GM11168 (cell line): ENCODE results near the gene BDH2.

ENCODE experiments used
- in situ Hi-C: fragments of 300-500 bp; cut with MboI; formaldehyde crosslinking; loops from one replicate; pipeline ENCODE4 v1.12.0; 2022; ENCODE audit warnings: low sequenced_read_pairs; ENCODE audit not compliant: unreplicated experiment

The BDH2 gene

GRCh38 chr4:103099691-103100392 is at the start of gene BDH2:
TSS of gene BDH2 (minus strand) at chr4:103099834. CDS start at chr4:103096254, 3,580 bp downstream.
- in situ Hi-C loops = no loop called here

DNA sequence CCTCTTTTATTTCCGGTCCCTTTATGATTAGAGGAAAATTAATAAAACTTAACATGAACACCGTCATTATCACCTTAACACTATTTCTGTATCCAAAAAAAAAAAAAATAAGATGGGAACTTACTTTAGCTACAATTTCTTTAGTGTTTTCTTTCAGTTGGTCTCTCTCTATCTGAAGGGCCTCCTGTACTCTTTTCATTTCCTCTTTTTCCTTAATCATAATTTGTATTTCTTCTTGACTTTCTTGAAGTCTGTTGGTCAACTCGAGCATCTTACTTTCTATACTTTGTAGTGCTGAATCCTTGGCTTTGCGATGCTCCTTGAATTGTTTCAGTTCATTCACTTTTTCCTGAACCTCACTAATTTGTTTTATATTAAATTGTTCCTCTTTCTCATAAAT is 45.3 kb upstream of the BDH2 start:
- in situ Hi-C loops = no loop called here

- in situ Hi-C loops = no loop called here
Observed at GRCh38 chr4:103137446-103137827, 37.8 kb upstream of the BDH2 start.

DNA sequence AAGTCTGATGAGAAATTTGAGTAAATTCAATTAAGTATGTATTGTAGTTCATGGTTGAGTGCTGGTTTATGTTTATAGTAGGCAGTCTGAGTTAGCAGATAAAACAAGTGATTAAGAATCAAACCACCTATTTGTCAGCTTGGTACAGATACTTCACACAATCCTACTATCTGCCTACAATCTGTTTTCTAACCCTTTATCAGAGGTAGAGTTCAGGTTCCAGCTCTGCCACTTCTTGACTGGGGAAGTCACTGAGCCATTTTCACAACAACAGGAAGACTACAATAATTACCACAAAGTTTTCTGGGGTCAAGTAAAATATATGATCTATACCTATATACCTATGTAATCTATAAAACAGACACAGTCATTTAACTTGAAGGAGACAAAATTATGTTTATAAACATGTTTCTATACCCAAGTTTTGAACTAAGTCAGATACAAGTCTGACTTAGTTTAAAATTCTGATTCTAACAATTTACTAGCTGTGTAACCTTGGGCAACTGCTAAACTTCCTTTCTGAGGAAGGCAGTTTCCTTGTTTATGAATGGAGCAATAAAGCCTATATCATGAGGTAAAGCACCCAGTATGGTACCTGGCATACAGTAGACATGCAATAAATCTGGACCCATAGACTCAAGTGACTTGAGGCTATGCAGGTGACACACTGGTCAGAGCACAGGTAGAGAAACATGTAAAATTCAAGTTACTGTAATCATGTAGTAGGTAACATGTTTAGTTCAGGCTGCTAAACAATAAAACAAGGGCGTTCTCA is 37.2 kb upstream of the BDH2 start:
- in situ Hi-C loops = no loop called here

DNA sequence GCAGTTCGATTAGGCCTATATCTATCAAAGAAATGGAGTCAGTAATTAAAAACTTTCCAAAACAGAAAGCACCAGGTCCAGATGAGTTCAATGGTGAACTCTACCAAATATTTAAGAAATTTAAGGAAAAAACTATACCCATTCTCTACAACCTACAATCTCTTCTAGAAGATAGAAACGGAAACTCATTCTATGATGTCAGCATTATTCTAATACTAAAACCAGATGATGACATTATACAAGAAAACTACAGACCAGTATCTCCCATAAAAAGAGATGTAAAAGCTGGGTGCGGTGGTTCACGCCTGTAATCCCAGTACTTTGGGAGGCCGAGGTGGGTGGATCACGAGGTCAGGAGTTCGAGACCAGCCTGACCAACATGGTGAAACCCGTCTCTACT is 29.5 kb upstream of the BDH2 start:
- in situ Hi-C loops = no loop called here

GRCh38 chr4:103126126-103126525 is 26.5 kb upstream of the BDH2 start:
- in situ Hi-C loops = no loop called here

DNA sequence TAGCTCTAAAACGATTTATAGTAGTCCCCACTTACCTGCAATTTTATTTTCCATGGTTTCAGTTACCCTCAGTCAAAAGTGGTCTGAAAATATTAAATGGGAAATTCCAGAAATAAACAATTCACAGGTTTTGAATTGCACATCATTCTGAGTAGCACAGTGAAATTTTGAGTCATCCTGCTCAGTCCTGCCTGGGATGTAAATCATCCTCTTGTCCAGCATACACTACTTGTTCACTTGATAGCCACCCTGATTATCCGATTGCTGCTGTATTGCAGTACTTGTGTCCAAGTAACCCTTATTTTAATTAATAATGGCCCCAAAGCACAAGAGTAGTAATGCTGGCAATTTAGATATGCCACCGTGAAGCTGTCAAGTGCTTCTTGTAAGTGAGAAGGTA is 23.5 kb upstream of the BDH2 start:
- in situ Hi-C loops = no loop called here

DNA sequence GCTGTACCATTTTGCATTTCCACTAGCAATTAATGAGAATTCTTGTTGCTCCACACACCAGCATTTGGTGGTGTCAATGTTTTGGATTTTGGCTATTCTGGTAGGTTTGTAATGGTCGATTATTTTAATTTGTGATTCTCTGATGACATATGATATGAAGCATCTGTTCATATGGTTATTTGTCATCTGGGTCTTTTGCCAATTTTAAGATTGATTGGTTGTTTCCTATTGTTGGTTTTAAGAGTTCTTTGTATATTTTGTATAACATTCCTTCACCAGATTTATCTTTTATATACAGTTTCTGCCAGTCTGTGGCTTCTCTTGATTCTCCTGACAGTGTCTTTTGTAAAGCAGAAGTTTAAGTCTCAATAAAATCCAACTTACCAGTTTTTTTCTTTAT is 18.5 kb upstream of the BDH2 start:
- in situ Hi-C loops = no loop called here

DNA sequence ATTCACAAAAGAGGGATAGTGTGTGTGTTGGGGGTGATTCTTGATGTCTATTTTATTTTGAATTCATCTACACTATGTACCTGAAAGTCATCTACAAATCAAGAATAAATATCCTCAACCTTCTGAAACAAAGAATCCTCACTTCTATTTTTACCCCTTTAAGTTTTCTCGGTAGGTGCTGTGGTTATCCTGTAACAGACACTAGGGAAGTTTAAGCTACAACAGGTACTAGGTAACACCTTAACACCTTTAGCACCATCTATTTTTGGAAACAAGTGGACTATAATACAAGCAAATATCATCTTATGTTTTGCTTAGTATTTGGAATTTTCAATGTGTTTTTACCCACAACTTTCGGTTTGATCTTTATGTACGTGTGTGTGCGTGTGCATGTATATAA is 12.0 kb upstream of the BDH2 start:
- in situ Hi-C loops = no loop called here

DNA sequence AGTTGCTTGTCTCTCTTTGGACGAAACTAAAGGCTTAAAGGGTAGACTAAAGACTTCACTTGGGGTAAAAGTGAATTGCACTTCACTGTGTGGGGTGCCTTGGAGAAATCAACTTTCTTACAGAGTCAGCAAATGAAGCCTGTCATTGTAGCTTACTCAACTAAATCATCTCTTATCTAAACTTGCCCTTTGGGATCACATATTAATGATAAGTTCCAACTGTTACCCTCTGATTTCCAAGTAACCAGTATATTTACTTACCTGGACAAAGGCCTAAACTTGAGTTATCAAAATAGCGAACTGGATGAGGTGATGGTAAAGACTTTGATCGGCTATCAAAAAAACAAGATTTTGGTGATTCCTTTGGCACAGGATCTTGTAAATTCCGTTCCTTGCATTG is 8.9 kb upstream of the BDH2 start:
- in situ Hi-C loops = no loop called here

DNA sequence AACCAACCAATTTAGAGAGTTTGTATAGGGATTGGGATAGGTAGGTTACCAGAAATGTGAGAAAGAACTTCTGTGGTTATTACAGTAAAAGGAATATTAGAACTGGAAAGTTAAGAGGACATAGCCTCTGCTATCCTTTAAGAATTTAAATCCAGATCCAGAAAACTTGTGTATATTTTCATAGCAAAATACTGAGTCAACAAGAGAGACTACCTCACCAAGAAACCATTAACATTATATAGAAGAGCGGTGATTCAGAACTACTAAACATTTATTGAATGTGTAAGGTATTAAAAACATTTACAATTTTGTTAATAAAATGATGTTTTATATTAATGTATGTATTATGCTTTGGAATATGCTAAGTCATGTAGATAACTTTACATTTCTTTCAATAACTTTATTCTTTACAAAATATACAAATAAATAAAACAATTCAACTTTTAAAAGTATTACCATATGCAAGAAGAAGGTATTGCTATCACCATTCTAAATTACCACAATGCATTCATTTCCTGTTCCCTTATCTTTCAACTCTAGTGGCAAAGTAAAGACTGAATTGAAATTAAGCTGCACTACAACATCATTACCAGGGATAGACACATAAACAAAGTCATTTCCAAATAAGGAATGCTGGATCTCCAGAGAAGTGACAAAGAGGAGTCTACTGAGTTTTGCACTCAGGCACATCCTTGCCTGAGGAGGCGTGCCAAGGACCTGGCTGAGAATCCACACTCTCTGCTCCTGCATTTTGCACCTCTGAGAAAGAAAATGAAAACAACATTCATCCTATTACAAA is 6.1 kb upstream of the BDH2 start:
- in situ Hi-C loops = no loop called here

GRCh38 chr4:103104886-103105285 is 5.3 kb upstream of the BDH2 start:
- in situ Hi-C loops = no loop called here

- in situ Hi-C loops = no loop called here
Observed at GRCh38 chr4:103100691-103101090, 1.1 kb upstream of the BDH2 start.

GRCh38 chr4:103098756-103099440 is 736 bp downstream of the BDH2 start:
- in situ Hi-C loops = no loop called here

DNA sequence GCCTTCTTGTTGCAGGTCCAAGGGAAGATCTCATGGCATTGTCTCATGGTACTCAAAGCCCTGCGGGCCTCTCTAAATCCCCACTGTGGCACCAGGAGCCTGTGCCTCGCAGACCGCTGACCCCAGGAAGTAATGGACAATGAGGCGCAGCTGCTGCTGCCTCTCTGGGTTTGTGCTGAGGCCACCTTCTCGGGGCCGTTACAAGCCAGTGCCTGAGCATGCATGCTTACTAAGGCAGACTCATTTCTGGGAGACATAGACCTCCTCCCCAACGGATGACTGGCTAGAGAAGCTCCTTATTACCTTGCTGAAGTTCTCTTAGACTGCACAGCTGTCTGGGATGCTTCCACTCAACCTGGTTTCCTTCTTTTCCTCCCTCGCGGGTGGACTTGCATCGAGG is 1.3 kb downstream of the BDH2 start:
- in situ Hi-C loops = no loop called here

GRCh38 chr4:103097112-103097511 is 2.5 kb downstream of the BDH2 start:
- in situ Hi-C loops = no loop called here

GRCh38 chr4:103095080-103095479 is 4.6 kb downstream of the BDH2 start:
- in situ Hi-C loops = no loop called here

- in situ Hi-C loops = no loop called here
Observed at GRCh38 chr4:103092245-103092644, 7.4 kb downstream of the BDH2 start.

- in situ Hi-C loops = no loop called here
Observed at GRCh38 chr4:103091601-103092223, 7.9 kb downstream of the BDH2 start.

- in situ Hi-C loops = loop anchor here (10.0 kb wide), 2 partner anchors 475 to 595 kb away; no protein-coding TSS in a partner anchor
Observed at GRCh38 chr4:103089481-103089880, 10.2 kb downstream of the BDH2 start.
